A549 (cell line): Measurements from ENCODE around the gene PLD1. TPM values are rescaled to one million over a fixed set of nuclear protein-coding genes. Genes with fewer than 3 reads are reported as not detected.
"Not testable (repeated sequence)": the region's sequence is repeated elsewhere in the genome, so short reads cannot be mapped to it uniquely, and the experiment has no call there.

Source experiments
- ATAC-seq, 2 experiments: fragments of 200-7000 bp in 1 of 2; fragments of >200 bp in 1 of 2; cut with Nextera tagmentation in 1 of 2; cut with Tn5 transposase in 1 of 2; 3 replicates each; pipeline versions ENCODE4 v1.8.0 to v1.9.1; 2018 to 2020; ENCODE audit warnings: mild to moderate bottlenecking in 1 of 2, moderate library complexity in 1 of 2
- CTCF ChIA-PET: fragments of 300-600 bp; sonication (Branson Sonifier 250); formaldehyde crosslinking; extraction: SDS; loops from one replicate; lab custom pipeline; 2021; ENCODE audit warnings: antibody characterized with exemption, inconsistent platforms; lab: Yijun Ruan, JAX
- POLR2A ChIA-PET: fragments of 350-600 bp; formaldehyde crosslinking; extraction: SDS; loops from one replicate; lab custom pipeline; 2021; ENCODE audit warnings: antibody characterized with exemption, inconsistent platforms; lab: Yijun Ruan, JAX
- DNase-seq, 2 experiments: peaks; one replicate each; pipeline versions ENCODE4 v3.0.0 to v3.0.0-alpha.2; 2011 to 2016; ENCODE audit warnings: low read depth in 1 of 2, low spot score in 1 of 2
- FAIRE-seq: peaks from 2 replicates; lab custom pipeline; 2011; peaks lifted over from hg19 to GRCh38; lab: Jason Lieb, UNC
- H3K27ac ChIP-seq, 2 experiments: fragments of >200 bp; sonication (Bioruptor Twin); formaldehyde crosslinking; 3 replicates each; pipeline ENCODE4 v1.5.1; 2016 to 2017
- H3K4me1 ChIP-seq: fragments of >200 bp; sonication (Bioruptor Twin); formaldehyde crosslinking; 3 replicates; pipeline ENCODE4 v1.6.1; 2016
- H3K4me2 ChIP-seq: fragments of >200 bp; sonication (Bioruptor Twin); formaldehyde crosslinking; 3 replicates; pipeline ENCODE4 v1.6.1; 2016
- H3K4me3 ChIP-seq: fragments of >200 bp; sonication (Bioruptor Twin); formaldehyde crosslinking; 3 replicates; pipeline ENCODE4 v1.5.1; 2016
- H3K9me3 ChIP-seq: fragments of >200 bp; sonication (Bioruptor Twin); formaldehyde crosslinking; 3 replicates; pipeline ENCODE4 v1.6.1; 2016
- CHD2 ChIP-seq: fragments of 150-350 bp; IDR thresholded peaks from 2 replicates; pipeline ENCODE4 v1.6.1; 2014; ENCODE audit warnings: low read length; ENCODE audit not compliant: partially characterized antibody
- CHD4 ChIP-seq: fragments of 200-600 bp; sonication (generic); IDR thresholded peaks from 2 replicates; pipeline ENCODE4 v1.6.1; 2016; ENCODE audit warnings: antibody characterized with exemption, mild to moderate bottlenecking, borderline replicate concordance
- ESRRA ChIP-seq: fragments of 150-350 bp; IDR thresholded peaks from 2 replicates; pipeline ENCODE4 v1.6.1; 2014; ENCODE audit warnings: mild to moderate bottlenecking, low read length, borderline replicate concordance
- FOXS1 ChIP-seq: fragments of 250-450 bp; sonication (Bioruptor Pico); IDR thresholded peaks from 2 replicates; pipeline ENCODE4 v1.5.0; 2020; ENCODE audit warnings: mild to moderate bottlenecking, moderate library complexity
- GATA3 ChIP-seq: IDR thresholded peaks from 2 replicates; pipeline ENCODE4 v1.6.1; 2012; ENCODE audit warnings: borderline replicate concordance
- HDAC2 ChIP-seq: fragments of 200-600 bp; sonication (generic); IDR thresholded peaks from 2 replicates; pipeline ENCODE4 v1.6.1; 2016
- HEYL ChIP-seq: fragments of 250-450 bp; sonication (Bioruptor Pico); IDR thresholded peaks from 2 replicates; pipeline ENCODE4 v1.8.0; 2021; ENCODE audit warnings: mild to moderate bottlenecking, moderate library complexity
- KDM1A ChIP-seq: fragments of 200-600 bp; sonication (generic); IDR thresholded peaks from 2 replicates; pipeline ENCODE4 v1.6.1; 2016; ENCODE audit warnings: low read depth, mild to moderate bottlenecking
- KDM5A ChIP-seq: fragments of 200-600 bp; sonication (generic); IDR thresholded peaks from 2 replicates; pipeline ENCODE4 v1.6.1; 2016; ENCODE audit warnings: antibody characterized with exemption, mild to moderate bottlenecking
- MAFK ChIP-seq: fragments of 450-650 bp; IDR thresholded peaks from 2 replicates; pipeline ENCODE4 v1.6.1; 2014; ENCODE audit not compliant: partially characterized antibody
- MAX ChIP-seq: IDR thresholded peaks from 2 replicates; pipeline ENCODE4 v1.6.1; 2012
- MAZ ChIP-seq: fragments of 150-350 bp; IDR thresholded peaks from 2 replicates; pipeline ENCODE4 v1.6.1; 2014; ENCODE audit warnings: antibody characterized with exemption, low read depth, low read length, borderline replicate concordance
- MYC ChIP-seq: IDR thresholded peaks from 2 replicates; pipeline ENCODE4 v1.6.1; 2012; ENCODE audit warnings: mild to moderate bottlenecking, inconsistent platforms, low read length, improper control_type of control experiment, borderline replicate concordance
- POLR2A ChIP-seq: IDR thresholded peaks from 2 replicates; pipeline ENCODE4 v1.6.1; 2012; ENCODE audit warnings: mild to moderate bottlenecking, low read length
- POLR2AphosphoS2 ChIP-seq: conservative IDR thresholded peaks from 2 replicates; pipeline ENCODE4 v1.6.1; 2012; ENCODE audit warnings: low read length, improper control_type of control experiment, inconsistent platforms
- RAD21 ChIP-seq, 2 experiments: fragments of >200 bp in 1 of 2; sonication (Bioruptor Twin) in 1 of 2; formaldehyde crosslinking in 1 of 2; IDR thresholded peaks in 1 of 2; conservative IDR thresholded peaks in 1 of 2; 2 replicates in 1 of 2; 3 replicates in 1 of 2; pipeline ENCODE4 v1.6.1; 2012 to 2018; ENCODE audit warnings: inconsistent platforms in 1 of 2
- RCOR1 ChIP-seq: fragments of 150-350 bp; IDR thresholded peaks from 2 replicates; pipeline ENCODE4 v1.6.1; 2014; ENCODE audit warnings: antibody characterized with exemption, low read length, low read depth
- ZNF302 ChIP-seq: fragments of 250-450 bp; sonication (Bioruptor Pico); IDR thresholded peaks from 2 replicates; pipeline ENCODE4 v1.9.0; 2021; ENCODE audit warnings: inconsistent platforms, mild to moderate bottlenecking, moderate library complexity
- WGBS: methylation state at CpG from one replicate; pipeline ENCODE4 v1.1.6; 2017; ENCODE audit errors: missing lambda C conversion rate; 5-methylcytosine and 5-hydroxymethylcytosine counted together
- polyA plus RNA-seq, 4 experiments: library from polyadenylated mRNA; depleted of rRNA in 3 of 4; stranded (reverse); fragments of >200 nt; fragmentation: RNase III in 1 of 4; extraction: RNeasy Plus Mini Kit Qiagen cat#74134 plus additional on column Dnase treatment in 1 of 4; gene quantifications; 2 replicates in 3 of 4; 3 replicates in 1 of 4; pipeline ENCODE4 v1.2.3, GENCODE V29; 2011 to 2017
- TF ChIP-seq, protein P1 (sequence below): fragments of 450-650 bp; IDR thresholded peaks from 2 replicates; pipeline ENCODE4 v1.6.1; 2014; ENCODE audit warnings: antibody characterized with exemption
- TF ChIP-seq, protein P2 (sequence below): fragments of 250-450 bp; sonication (Bioruptor Pico); IDR thresholded peaks from 2 replicates; pipeline ENCODE4 v1.5.0; 2020; ENCODE audit warnings: low read depth, mild to moderate bottlenecking, moderate library complexity

PLD1 gene
- polyA plus RNA-seq, 2 of the 4 experiments (the other 2 are of a cell fraction) = 6.6 to 27.2 TPM

GRCh38 chr3:171562459-171562858 is 247.8 kb downstream of the PLD1 start:
- H3K4me2 ChIP-seq, FAIRE-seq, H3K9me3 ChIP-seq, ATAC-seq, H3K27ac ChIP-seq, H3K4me3 ChIP-seq, POLR2A ChIA-PET, DNase-seq: not testable (repeated sequence)
- peaks cover 18% of the 10 kb centered on the region for H3K4me1 ChIP-seq
- 71% methylated on average over 1 of the region's 1 CpG for WGBS
- CTCF ChIA-PET = interaction anchor here (1.5 kb wide), 1 partner anchor 374 kb away, joined by 4 read pairs; no protein-coding TSS in a partner anchor

GRCh38 chr3:171561596-171562323 is 248.5 kb downstream of the PLD1 start:
- TF ChIP-seq ESRRA = no peak
- TF ChIP-seq MAZ = no peak
- TF ChIP-seq KDM1A = no peak
- no peak for TF ChIP-seq RCOR1
- no peak for TF ChIP-seq MYC
- no peak for TF ChIP-seq CHD4
- TF ChIP-seq MAX = no peak
- TF ChIP-seq POLR2A = no peak
- TF ChIP-seq POLR2AphosphoS2 = no peak
- TF ChIP-seq RAD21 (conservative IDR thresholded peaks at IDR 0.05 in 1 of 2, IDR thresholded peaks at IDR 0.05 in 1 of 2) = no peak
- TF ChIP-seq HDAC2 = no peak
- TF ChIP-seq MAFK = no peak
- no peak for TF ChIP-seq HEYL (CRISPR knock-in tag)
- TF ChIP-seq GATA3 = no peak
- TF ChIP-seq, protein P1, sequence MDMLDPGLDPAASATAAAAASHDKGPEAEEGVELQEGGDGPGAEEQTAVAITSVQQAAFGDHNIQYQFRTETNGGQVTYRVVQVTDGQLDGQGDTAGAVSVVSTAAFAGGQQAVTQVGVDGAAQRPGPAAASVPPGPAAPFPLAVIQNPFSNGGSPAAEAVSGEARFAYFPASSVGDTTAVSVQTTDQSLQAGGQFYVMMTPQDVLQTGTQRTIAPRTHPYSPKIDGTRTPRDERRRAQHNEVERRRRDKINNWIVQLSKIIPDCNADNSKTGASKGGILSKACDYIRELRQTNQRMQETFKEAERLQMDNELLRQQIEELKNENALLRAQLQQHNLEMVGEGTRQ = no peak
- TF ChIP-seq, protein P2, sequence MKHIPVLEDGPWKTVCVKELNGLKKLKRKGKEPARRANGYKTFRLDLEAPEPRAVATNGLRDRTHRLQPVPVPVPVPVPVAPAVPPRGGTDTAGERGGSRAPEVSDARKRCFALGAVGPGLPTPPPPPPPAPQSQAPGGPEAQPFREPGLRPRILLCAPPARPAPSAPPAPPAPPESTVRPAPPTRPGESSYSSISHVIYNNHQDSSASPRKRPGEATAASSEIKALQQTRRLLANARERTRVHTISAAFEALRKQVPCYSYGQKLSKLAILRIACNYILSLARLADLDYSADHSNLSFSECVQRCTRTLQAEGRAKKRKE = no peak
- TF ChIP-seq FOXS1 (CRISPR knock-in tag) = no peak
- TF ChIP-seq CHD2 = no peak
- no peak for TF ChIP-seq KDM5A
- Histone ChIP-seq H3K9me3 (no peaks in the 10 kb centered on the region), H3K4me2 (no peak overlapping the region), H3K4me1 (peaks cover 17% of the 10 kb centered on the region), H3K4me3 (no peak overlapping the region), H3K27ac (no peak overlapping the region)
- WGBS = 92% methylated on average over 5 of the region's 5 CpGs
- CTCF ChIA-PET = interaction anchor here (1.5 kb wide), 1 partner anchor 374 kb away, joined by 4 read pairs; no protein-coding TSS in a partner anchor
- DNase-seq (no peak), FAIRE-seq (no peak), ATAC-seq (no peak)
- POLR2A ChIA-PET = no interaction called here

DNA sequence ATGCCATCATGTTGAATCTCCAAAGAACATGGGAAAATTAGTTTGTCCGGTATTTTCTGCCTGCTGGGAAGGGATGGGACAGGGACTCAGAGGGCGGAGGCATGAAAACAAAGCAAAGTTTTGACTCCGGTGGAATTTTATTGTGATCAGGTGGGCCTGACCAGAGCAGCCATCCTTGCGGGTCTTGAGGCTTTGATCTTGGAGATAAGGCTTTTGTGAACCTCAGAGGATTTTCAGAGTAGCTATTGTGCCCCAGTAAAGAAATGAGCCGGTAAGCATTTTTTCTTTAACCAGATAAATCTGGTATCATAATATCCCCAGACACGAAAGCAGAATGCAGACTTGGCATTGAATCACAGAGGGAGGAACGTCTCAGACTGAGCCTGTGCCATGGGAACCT is 250.7 kb downstream of the PLD1 start:
- Histone ChIP-seq H3K9me3 (no peaks in the 10 kb centered on the region), H3K4me3 (no peak overlapping the region), H3K27ac (no peak overlapping the region), H3K4me1 (no peaks in the 10 kb centered on the region), H3K4me2 (no peak overlapping the region)
- no peak for FAIRE-seq
- no peak for DNase-seq
- TF ChIP-seq MAFK (no peak), ZNF302 (no peak)
- ChIA-PET POLR2A (no interaction called here), CTCF (no interaction called here)
- ATAC-seq = no peak
- 84% methylated on average over 7 of the region's 7 CpGs for WGBS
